NCI-H2081 (cell line): ENCODE results near the gene EFNA5.
"Not testable (repeated sequence)": the region's sequence is repeated elsewhere in the genome, so short reads cannot be mapped to it uniquely, and the experiment has no call there.

Source experiments
- DNase-seq, 2 experiments: peaks; one replicate each; lab custom pipeline; 2025; lab: John Stamatoyannopoulos, UW

EFNA5 gene

GRCh38 chr5:107365320-107366109 lies 305.2 kb downstream of the EFNA5 start:
- DNase-seq: no peak

DNA sequence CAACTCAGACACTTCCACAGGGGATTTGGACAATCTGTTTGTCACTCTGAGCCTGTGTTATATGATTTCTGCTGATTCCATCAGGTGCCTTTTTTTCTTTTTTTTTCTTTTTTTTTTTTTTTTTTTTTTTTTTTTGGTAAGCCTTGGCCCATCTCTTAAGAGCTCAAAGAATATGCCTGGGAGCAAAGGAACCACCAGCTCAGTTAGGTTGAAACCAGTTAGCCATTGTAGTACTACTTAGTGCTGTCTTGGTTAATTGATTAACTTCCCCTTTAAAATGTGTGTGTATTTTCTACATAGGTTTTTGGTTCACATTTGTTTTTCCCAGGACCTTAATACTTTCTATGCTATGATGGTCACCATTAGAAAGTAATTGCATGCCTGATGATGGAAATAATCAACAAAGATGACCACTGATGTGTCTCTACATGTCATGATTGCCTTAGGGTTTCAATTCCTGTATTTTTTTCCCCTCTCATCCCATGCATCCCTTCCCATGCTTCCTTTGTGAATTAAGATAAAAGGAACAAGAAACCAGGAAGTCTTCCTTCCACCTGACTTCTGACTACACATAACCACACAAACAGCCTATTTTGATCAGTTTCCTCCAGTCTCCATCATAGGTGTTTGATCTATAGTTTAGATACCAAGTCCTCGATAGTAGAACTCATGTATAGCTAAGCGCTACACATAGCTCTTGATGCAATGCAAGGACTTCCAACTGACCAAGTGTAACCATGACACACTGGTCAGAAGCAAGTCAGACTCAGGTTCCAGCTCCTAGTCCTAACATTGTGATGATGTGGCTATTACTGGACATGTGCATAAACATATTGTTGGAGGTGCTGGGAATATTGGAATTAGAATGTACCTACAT lies 306.1 kb downstream of the EFNA5 start:
- DNase-seq: no peak

DNA sequence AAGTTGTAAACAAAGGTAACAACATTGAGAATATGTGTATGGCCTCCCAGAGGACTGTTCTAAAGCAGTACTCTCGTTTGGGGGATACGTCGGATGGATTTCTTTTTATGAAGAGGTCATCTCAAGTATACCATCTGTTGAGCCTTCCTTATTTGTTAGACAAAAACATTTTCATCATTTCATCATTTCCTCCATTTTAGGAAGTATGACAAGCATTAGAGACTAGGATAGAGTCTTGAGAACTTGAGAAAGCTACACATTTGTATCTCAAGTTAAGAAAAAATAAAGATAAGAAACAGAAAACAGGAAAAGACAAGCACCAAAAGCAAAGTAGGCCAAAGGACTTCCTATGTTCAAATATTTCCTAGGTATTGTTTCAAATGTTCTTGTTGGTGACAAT lies 307.0 kb downstream of the EFNA5 start:
- DNase-seq: no peak

DNA sequence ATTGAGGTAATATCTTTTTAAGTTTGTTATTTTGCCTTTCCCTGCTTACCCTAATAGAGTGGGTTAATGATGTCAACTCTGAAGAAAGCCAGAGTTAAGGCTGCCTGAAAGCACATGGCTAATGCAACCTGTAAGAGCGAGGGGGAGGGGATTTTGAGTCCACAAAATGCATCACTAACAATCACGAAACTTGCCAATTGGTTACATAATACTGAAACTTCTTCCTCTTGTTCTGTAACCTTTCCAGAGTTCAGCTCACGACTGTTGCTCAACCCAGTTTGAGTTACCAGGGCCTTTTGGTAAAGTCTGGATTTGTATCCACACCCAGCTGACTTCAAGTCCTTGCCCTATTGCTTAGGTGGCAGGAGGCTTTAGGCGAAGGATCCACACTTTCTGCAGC lies 308.8 kb downstream of the EFNA5 start:
- no peak for DNase-seq

- no peak for DNase-seq
These were observed 310.9 kb downstream of the EFNA5 start for GRCh38 chr5:107359916-107360234.

- no peak for DNase-seq
These were observed 311.5 kb downstream of the EFNA5 start for GRCh38 chr5:107359033-107359915.

- DNase-seq: no peak
These were observed 313.8 kb downstream of the EFNA5 start for GRCh38 chr5:107356891-107357290.

GRCh38 chr5:107352576-107352975 lies 318.2 kb downstream of the EFNA5 start:
- DNase-seq: no peak

DNA sequence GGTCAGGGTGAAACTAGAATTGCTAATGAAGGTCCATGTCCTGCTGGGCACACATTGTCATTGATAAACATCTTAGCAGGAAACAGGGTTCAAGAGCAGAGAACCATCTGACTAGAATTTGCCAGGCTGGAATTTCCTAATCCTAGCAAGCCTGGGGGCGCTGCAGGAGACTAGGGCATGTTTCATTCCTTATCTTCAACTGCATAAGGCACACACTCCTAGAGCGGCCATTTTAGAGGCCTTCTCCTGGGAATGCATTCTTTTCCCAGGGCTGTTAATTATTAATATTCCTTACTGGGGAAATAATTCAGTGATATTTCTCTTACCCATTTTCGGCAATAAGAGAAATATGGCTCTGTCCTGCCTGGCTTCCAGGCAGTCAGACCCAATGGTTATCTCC lies 324.2 kb downstream of the EFNA5 start:
- DNase-seq: not testable (repeated sequence)

DNA sequence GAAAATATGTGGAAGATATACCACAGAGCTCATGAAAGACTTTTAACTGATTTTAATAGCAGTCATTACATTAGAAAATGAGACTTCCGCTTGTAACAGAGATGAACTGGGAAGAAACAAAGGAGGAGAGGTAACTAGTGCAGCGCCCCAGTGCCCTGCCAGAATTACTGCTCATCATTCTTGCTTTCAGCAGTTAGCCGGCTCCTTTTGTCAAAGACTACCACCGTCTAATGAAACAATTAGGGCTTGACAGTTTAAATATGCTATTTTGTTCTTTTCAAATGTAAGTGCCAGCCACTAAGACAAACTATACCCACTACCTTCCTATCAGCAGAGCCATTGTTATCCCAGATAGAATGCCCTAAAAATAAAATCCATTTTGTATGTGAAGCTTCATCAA lies 328.4 kb downstream of the EFNA5 start:
- peak; percentile 21 to 61 for DNase-seq

DNA sequence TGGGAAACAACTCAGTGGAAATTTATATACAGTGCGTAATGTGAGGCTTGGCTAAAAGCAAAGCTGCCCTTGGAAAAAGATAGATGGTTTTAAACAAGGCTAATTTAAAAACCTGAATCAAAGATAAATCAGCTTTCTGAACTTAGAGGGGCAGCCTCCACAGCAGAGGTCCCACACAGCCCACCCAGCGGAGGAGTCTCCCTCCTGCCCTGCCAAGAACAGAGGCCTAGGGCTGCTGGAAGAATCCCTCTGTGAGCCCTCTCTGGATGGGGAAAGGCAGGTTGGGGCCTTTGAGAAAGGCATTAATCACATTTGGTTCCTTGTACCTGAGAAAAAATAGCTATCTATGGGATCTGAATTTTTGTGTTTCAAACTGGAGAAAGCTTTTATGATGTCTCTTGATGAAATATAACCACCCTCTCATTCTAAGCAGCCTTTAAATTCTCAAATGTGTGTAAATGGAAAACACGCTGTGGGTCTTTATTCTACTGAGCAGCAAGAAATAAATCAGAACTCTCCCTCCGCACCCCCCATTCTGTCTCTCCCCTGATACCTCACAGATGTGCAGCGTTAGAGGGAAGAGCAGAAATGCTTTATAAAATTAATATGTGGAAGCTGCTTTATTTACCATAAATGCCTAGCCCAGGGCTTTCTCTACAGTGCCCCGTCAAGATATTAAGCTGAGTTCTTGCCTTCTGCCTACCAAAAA lies 329.2 kb downstream of the EFNA5 start:
- no peak for DNase-seq

GRCh38 chr5:107340631-107341030 lies 330.1 kb downstream of the EFNA5 start:
- no peak for DNase-seq

- no peak for DNase-seq
These were observed 332.4 kb downstream of the EFNA5 start for GRCh38 chr5:107338335-107338734.

DNA sequence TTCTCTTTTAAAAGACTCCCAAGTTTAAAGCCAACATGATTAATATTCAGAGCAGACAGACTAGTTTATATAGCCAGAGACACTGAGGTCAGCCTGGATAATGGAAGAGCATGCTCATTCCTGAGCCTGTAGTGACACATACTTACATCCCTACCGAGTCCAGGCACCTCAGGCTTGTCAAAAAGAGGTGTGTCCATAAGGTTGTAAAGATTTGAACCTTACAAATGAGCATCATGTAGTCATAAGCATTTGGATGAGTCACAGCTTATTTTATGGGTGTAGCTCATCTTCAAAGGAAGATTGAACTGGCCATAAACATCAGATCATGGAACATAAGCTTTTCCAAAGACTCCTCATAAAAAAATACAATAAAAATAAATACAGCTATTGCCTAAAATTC lies 333.5 kb downstream of the EFNA5 start:
- no peak for DNase-seq

DNA sequence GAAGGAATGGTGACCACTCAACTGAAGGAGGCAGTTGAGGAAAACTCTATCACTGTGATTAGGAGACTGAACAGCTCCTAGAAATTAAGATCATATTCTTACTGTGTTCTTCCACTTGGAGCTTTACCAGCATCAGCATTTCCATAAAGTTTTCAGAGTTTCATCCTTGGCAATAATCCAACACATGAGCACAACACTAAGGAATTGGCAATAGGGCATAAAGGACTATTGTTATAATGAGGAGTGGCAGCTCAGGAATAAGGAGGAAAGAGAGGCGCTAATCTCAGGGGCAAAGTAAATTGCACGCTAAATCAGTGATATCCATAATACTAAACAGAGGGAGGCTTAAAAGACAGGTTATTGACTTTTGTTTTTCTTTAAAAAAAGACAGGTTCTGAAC lies 338.9 kb downstream of the EFNA5 start:
- DNase-seq: no peak

- DNase-seq: no peak
These were observed 339.4 kb downstream of the EFNA5 start for GRCh38 chr5:107331312-107331711.

DNA sequence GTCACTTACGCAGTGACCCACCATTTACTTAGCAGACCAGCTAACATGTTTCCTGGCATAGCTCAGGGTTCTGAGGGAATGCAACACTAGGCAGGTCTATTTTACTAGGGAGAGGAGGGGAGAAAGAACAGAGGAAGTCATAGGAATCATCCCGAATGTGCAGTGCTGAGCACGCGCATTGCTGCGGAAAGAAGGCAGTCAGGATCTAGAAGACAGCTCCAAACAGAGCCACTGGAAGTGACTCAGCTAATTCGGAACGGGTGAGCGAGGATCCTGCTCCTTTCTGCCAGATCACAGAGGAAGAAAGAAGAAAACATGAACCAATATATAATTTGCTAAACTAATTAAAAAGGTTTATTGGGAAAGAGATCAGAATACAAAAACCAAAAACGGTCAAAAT lies 339.8 kb downstream of the EFNA5 start:
- DNase-seq: no peak

GRCh38 chr5:107329850-107330249 lies 340.9 kb downstream of the EFNA5 start:
- no peak for DNase-seq
